SIG-M5 treated with dmso at 0.1 percent for 504 hours (cell line): ENCODE data around the gene NPY2R.

ENCODE experiments used
- DNase-seq: peaks from one replicate; lab custom pipeline; 2025; ENCODE audit not compliant: unreplicated experiment; lab: John Stamatoyannopoulos, UW

Gene NPY2R, protein sequence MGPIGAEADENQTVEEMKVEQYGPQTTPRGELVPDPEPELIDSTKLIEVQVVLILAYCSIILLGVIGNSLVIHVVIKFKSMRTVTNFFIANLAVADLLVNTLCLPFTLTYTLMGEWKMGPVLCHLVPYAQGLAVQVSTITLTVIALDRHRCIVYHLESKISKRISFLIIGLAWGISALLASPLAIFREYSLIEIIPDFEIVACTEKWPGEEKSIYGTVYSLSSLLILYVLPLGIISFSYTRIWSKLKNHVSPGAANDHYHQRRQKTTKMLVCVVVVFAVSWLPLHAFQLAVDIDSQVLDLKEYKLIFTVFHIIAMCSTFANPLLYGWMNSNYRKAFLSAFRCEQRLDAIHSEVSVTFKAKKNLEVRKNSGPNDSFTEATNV

DNA sequence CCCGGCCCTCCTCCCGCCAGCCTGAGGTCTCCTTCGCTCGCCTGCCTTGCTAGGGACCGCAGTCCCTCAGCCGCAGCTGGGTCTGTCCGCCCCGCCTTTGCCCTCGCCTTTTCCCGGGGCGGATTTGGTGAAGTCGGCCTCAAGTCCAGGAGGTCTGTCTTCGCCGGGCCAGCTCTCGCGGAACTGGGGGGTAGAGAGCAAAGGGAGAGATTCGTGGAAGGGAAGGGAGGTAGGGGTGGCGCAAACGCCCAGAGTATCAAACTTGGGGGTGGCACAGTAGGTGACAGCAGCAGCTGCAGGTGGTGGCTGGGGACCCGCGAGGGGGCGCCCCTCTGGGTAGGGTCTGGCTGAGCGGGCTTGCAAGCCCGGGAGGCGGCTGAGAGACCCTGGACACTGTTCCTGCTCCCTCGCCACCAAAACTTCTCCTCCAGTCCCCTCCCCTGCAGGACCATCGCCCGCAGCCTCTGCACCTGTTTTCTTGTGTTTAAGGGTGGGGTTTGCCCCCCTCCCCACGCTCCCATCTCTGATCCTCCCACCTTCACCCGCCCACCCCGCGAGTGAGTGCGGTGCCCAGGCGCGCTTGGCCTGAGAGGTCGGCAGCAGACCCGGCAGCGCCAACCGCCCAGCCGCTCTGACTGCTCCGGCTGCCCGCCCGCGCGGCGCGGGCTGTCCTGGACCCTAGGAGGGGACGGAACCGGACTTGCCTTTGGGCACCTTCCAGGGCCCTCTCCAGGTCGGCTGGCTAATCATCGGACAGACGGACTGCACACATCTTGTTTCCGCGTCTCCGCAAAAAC is at the start of gene NPY2R:
TSS of gene NPY2R (plus strand) at position 379 of the 797 bp plus-strand sequence. CDS start 5,304 bp downstream, outside the sequence.
- no peak for DNase-seq

DNA sequence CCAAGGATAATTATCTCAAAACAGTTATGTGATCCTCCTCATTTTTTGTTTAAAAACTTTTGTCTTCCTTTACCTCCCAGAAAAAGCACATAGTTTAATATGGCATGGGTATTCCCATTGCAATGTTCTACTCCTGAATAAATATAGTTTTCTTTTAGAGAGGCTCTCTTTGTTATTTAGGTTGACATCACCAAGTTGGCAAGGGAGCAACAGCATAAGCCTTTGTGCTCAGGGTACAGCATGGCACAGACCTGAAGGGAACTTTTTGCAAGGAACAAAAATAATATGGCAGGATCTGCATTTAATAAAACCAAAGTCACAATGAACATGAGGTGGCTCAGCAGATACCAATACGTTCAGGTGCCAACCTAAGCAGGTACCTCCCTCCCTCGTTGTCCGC is 47.1 kb upstream of the NPY2R start:
- DNase-seq: no peak

DNA sequence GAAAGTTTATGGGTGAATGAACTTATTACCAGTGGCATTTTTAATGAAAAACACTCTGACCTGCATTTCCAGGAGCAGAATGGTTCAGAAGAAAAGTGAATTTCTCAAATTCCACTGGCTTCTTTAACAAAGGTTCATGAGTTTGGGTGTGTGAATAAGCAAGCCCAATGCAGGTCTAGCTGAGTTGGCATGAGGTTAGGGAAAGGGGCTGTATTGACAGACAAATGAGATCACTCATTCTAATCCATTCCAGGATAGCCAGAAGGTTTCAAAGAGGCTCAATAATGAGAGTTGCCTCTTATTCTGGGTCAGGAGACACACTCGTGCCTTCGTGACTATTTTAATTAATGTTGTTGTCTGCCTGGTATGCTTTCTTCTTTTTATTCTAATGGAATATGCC is 43.7 kb upstream of the NPY2R start:
- DNase-seq: no peak

DNA sequence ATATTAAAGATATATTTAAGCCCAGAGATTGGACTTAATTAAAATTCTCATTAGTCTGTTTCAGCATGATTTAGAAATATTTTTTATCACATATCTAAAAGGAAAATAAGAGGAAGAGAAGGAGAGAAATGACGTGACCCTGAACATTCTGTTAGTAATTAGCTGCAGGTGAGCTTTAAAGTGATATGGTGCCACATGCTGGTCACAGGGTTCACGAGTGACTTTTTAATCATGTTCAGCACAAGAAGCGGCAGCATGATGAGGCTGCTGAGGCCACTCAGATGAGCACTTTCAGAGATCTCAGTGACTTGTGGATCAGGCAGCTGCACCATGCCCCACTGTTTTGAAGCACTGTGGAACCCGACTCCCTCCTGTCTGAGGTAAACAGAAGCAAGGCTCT is 37.9 kb upstream of the NPY2R start:
- DNase-seq: no peak

DNA sequence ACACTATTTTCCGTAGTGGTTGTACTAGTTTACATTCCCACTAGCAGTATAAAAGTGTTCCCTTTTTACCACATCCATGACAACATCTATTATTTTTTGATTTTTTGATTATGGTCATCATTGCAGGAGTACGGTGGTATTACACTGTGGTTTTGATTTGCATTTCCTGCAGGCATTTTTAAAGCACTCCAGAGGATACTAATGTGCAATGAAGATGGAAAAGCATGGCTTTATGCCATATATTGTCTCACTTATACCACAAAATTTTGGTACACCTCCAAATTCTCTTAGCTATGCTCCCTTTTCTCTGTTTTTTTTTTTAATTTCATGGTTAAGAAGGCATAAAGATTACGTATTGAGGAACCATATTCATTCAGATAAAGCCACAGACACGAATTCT is 35.1 kb upstream of the NPY2R start:
- no peak for DNase-seq

DNA sequence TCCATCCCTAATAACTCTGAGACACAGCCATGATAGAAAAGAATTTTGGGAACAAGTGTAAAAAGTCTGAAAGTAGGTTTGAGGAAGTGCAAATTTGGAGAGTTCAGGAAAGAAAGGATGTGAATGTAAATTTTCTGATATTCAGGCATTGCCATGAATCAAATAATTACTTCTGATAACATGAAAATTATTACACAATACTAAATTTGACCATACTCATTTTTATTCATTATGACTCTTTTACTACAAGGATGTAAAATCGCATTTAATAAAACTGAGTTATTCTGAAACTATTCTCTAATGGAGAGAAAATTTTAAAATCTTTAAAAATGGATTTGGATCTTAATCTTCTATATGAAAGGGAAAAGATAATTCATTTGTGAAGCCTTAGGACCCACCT is 33.8 kb upstream of the NPY2R start:
- no peak for DNase-seq

DNA sequence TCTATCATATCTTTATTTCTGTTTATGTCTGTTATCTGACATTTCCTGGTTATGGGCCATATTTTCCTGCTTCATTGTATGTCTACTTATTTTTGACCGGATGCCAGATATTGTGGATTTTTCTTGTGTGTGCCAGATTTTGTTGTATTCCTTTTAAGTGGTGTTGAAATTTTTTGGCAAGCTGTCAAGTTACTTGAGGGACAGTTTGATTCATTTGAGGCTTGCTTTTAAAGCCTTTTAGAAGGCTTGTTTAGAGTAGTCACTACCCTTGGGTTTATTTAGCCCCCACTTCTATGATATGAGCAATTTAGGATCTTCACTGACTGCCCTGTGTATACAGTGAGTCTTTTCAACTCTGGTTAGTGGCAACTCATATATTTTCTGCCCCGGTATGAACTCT is 29.2 kb upstream of the NPY2R start:
- no peak for DNase-seq

DNA sequence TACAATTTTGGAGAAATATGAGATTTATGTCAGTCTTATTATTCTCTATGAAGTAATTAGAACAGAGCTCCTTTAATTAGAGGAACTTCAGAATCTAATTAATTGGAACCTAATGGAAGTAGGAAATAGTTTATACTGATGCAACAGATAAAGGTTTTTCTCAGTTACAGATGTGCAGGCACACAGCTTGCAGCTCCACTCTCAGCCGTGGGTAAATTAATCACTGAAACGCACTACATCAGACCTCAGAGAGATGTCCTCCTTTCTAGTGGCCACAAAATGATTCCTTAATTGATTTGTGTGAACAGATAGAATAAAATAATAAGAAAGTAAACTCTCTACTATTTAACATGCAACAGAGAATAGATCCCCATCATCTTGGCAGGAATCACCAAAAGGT is 21.5 kb upstream of the NPY2R start:
- no peak for DNase-seq

DNA sequence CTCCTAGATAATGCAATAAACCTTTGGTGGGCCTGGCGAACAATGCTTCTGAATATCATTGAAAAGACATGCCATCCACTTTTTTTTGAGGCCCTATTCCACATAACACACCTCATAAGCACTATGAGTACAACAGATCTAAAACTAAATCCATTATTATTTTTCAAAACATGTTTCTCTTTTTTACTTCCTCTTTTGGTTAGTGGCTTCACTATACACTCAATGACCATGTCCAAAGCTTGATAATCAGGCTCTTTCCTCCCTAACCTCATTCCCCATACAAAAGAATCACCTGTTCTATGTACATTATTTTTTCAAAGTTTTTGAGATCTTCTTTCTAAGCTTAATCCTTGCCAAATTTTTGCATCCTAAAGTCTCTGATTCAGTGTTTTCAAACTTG is 20.4 kb upstream of the NPY2R start:
- DNase-seq: no peak

DNA sequence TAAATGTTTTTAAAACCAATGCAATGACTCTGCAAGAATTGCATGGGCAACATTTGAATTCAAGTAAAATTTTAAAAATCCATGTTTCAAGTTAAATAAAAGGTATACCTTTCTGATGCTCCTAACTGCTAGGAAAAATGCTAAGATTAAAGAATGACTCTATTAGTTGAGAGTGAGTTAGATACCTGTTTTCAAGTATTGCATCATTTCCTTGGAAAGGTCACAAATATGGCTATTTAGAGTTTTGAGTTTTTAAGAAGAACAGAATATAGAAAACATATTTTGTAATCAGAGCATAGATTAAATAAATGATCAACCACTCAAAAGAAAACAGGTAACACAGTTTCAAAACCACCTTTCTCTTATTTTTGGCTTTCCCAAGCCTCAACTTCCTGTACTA is 18.3 kb upstream of the NPY2R start:
- DNase-seq: no peak

DNA sequence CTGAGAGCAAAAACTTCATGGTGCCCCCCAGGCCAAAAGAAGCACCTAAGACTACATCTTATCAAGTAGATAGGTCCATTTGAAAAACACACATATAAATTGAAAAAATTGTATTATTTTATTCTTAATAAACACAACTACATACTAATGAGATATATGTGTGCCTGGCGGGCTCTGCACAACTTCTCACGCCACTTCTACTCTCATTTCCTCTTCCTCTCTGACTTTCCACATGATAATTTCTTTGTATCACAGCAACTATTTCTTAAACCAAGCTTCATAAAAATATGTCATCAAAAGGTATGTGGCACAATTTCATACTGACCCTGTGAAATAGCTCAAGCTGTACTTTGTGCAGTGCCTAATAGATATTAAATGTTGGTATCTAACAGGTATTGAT is 10.7 kb upstream of the NPY2R start:
- DNase-seq: no peak

DNA sequence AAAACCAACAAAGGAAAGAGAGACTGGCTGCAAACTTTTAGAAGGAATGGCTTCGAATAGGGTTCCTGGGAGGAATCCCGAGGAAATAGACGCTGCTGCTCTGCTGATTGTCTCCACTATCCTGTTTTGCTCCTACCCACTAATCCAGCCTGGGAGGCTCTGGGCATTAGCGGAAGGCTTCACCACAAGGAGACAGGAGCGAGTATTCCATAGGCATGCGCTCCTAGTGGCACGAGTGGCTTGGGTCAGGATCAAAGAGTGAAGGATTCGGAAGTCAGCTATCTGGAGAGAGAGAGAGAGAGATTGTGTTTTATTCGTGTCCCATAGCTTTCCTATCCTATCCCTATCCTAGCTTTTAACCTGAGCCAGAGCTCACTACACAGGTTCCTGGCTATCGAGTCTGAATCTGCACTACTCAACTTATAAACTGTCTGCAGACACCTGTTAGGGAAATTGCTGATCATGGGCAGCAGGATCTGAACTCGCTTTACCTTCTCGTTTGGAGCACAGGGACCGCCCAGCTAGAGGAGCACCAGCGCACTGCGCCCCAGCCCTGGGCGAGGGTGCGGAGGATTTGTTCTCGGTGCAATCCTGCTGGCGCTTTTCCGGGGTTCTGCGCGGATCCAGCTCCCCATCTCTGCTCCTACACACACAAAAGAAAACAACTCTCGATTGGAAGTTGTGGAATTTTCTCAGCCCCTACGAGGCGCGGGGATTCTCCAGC is 740 bp upstream of the NPY2R start:
- no peak for DNase-seq

DNA sequence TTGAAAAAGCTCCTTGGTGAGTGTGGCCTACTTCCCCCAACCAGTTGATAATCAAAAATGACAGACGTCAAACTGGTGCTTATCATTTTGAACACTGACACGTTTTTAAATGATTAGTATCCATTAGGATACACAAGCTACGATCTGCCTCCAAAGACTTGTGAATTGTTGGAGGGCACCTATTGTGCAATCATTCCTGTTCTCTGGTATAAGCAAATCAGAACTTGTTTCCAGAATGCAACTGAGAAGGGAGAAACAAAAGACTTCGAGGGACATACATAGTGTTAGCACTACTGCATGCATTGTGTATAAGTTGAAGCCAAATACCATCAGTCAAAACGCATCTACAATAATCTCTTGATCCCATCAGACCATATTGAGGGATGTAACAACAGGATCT is 11.6 kb downstream of the NPY2R start:
- DNase-seq: no peak

DNA sequence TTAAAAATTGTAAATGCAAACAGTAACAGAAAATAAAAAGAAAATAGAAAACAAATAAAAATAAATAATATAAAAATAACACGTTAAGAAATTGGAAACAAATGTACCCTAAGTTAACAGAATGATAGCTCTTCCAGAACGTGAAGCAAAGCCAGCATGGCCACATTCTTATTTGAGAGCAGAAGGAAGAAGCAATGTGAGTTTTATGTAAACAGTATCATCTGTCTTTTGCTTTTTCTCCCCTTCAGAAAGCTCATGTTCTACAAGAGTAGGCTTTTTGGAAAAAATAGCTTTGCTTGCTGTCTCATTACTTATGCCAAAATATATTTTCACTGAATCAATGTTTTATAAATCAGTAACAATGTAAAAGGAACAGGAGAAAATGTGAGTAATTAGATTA is 18.7 kb downstream of the NPY2R start:
- DNase-seq: no peak

DNA sequence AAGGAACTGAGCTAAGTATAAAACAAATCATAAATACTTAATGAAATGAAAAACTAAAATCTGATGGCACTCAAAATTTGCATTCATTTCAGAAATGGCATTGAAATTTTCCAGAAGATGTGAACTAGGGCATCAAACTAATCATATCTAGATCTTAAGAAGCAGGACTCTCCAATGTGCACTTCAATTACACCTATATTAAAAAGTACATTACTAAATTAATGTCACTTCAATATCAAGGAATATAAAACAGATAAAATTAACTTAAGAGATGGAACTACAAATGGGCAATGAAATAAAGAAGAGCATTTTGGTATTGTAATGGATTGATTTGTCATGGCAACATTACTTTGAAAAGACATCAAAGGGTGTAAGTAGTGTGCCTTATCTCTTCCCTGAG is 20.3 kb downstream of the NPY2R start:
- no peak for DNase-seq

DNA sequence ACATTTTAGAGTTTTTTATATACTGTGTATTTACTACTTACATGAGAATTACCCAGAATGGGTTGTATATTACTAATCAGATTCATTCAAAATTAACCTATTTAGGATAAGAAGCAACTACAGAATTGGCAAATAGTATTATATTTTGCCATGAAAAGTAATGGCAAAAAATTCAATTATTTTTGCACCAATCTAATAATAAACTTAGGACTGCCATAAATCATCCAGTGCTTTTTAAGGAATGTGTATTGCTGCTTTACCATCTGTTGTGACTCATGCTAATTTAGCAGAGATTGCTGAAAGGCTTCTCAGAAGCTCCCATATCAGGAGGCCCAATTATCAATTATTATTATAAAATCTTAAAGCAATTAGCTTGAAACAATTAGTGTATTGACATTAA is 24.0 kb downstream of the NPY2R start:
- no peak for DNase-seq

DNA sequence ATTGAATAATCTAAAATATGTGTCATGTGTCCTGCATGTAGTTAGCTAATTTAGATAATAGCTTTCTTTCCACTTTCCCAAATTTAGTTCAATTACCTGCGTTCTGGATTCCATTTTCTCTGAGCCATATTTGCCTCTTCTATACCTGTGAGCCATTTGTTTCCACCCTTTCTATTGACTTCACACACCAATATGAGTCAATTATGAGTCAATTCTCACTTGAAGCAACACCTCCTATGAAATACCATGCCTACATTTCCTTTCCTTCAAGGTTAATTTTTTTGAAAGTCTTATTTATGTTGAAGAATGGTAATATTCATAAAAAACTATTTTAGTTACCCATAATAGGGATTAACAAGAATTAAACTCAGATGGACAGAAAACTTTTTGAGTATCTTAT is 25.8 kb downstream of the NPY2R start:
- DNase-seq: no peak

DNA sequence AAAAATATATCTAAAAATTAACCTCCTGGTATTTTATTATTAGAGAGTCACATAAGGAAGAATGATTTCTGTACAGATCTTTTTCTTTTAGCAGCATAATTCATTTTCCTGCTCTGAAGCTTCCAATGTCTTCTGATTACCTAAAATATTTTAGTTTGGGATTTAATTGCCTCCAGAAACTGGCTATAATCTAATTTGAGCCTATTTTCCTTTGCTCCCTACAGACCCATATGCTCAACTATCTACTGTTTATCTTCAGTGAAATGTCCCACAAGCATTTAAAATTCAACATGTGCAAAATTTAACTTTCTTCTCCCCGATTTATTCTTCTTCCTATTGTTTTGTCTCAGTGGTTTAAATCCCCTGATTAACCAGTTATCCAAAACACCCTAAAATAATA is 29.1 kb downstream of the NPY2R start:
- no peak for DNase-seq

DNA sequence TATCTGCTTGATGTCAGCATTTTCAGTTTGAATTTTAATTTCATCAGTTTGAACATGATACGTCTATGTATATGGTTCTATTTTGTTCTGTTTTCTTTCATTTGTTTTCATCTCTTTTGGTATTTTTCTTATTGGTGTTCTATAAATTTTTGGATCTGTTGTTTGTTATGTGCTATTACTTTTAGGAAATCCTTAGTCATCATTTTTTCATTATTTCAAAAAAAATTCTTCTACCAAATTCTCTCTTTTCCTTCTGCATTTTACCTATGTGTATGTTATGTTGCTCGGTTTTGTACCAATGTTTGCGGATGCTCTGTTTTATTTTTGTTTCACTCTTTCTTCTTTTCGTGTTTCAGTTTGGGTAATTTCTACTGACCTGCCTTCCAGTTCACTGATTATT is 32.8 kb downstream of the NPY2R start:
- no peak for DNase-seq

DNA sequence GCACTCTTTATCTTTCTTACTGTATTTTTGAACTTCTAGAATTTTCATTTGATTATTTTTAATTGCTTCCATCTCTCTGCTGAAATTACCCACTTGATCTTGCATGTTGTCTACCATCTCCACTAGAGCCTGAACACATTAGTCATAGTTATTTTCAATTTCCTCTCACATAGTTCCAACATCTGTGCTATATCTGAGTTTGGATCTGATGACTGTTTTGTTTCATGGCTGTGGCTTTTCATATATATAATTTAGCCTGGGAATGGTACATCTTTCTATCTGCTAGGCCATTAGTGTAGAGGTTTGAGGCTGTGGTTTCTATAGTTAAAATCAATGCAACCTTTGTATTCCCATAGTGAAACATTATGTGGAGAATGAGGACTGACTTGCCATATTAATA is 33.2 kb downstream of the NPY2R start:
- no peak for DNase-seq

DNA sequence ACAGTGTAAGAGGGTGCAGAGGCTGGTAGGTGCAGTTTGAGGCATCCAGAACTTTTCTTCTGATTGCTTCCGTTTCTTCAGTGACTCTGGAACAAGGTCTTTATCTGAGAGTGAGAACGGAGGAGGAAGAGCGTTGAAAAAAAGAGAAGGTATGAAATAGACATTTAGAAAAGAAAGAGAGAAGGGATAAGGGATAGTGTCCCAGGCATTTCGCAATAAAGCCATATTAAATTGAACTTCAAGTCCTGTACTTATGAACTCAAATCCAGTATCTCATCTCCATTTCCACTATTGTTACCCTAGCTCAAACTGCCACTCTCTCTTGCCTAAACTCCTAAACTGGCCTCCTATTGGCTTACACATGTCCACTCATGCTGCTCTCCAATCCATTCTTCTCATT is 36.7 kb downstream of the NPY2R start:
- DNase-seq: no peak
